DMS 273 (cell line): Measurements from ENCODE around the gene MYRIP.
"Not testable (repeated sequence)": the region's sequence is repeated elsewhere in the genome, so short reads cannot be mapped to it uniquely, and the experiment has no call there.

Experiments used
- DNase-seq: peaks from one replicate; lab custom pipeline; 2025; ENCODE audit not compliant: unreplicated experiment; lab: John Stamatoyannopoulos, UW

The MYRIP gene

GRCh38 chr3:40077828-40078492 lies 268.6 kb downstream of the MYRIP start:
- not testable (repeated sequence) for DNase-seq

GRCh38 chr3:40078590-40078989 lies 269.2 kb downstream of the MYRIP start:
- no peak for DNase-seq

- no peak for DNase-seq
These were observed 269.9 kb downstream of the MYRIP start for GRCh38 chr3:40079203-40079846.

GRCh38 chr3:40079847-40080240 lies 270.4 kb downstream of the MYRIP start:
- DNase-seq, result no peak

GRCh38 chr3:40083066-40083465 lies 273.7 kb downstream of the MYRIP start:
- DNase-seq, result no peak

GRCh38 chr3:40084424-40084823 lies 275.0 kb downstream of the MYRIP start:
- not testable (repeated sequence) for DNase-seq

- DNase-seq, result no peak
These were observed 277.8 kb downstream of the MYRIP start for GRCh38 chr3:40086890-40087883.

GRCh38 chr3:40088527-40089170 lies 279.2 kb downstream of the MYRIP start:
- no peak for DNase-seq

- peak; percentile 12 for DNase-seq
These were observed 287.3 kb downstream of the MYRIP start for GRCh38 chr3:40096661-40097111.

- no peak for DNase-seq
These were observed 288.0 kb downstream of the MYRIP start for GRCh38 chr3:40097131-40098117.

GRCh38 chr3:40098261-40098759 lies 288.9 kb downstream of the MYRIP start:
- DNase-seq, result no peak

GRCh38 chr3:40099871-40100270 lies 290.5 kb downstream of the MYRIP start:
- no peak for DNase-seq

GRCh38 chr3:40102182-40102581 lies 292.8 kb downstream of the MYRIP start:
- DNase-seq, result no peak

- DNase-seq, result no peak
These were observed 294.4 kb downstream of the MYRIP start for GRCh38 chr3:40103829-40104228.

GRCh38 chr3:40104441-40104840 lies 295.0 kb downstream of the MYRIP start:
- no peak for DNase-seq

- no peak for DNase-seq
These were observed 299.2 kb downstream of the MYRIP start for GRCh38 chr3:40108643-40109042.

GRCh38 chr3:40109641-40110490 lies 300.5 kb downstream of the MYRIP start:
- peak; percentile 22 for DNase-seq

GRCh38 chr3:40116478-40117177 lies 307.2 kb downstream of the MYRIP start:
- no peak for DNase-seq
